HG02840 (cell line): Measurements from ENCODE around the gene KDM3B.

Source experiments
- ATAC-seq: cut with Tn5 transposase; IDR thresholded peaks from one replicate; pipeline ENCODE4 v1.9.1; 2021; ENCODE audit warnings: mild to moderate bottlenecking, moderate library complexity, moderate number of reproducible peaks; ENCODE audit not compliant: unreplicated experiment, low FRiP score

KDM3B gene

DNA sequence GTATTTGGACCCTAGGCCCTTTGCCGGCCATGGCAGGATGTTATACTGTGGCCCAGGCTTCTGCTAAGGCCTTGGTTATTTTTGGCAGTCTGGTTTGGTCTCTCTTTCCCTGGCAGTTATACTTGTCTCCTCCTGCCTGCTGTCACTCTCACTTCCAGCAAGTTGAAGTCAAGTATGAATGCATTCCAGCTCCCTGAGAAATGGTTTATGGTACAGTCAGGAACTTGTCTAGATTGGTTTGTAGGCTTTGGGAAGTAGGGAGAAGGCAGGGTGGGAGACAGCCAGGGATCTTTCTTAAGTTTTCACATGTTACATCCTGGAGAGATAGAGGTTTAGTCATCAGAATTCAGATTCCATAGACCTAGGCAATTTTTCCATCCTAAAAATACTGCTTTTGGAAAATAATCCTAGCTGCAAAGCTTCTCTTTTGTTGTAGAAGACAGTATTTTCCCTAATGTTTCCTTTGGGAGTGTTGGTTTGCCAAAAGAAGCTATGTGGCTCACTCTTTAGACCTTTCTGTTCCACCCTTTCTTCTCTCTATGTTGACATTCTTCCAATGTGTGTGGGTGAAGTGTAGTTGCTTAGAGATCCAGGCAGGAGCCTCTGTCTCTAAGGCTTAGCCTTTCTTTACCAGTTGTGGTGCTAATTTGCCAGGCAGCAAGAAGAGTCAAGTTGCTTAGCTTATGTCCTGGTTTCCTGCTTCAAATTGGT, 2.5 kb upstream of the KDM3B start:
- ATAC-seq: no peak

DNA sequence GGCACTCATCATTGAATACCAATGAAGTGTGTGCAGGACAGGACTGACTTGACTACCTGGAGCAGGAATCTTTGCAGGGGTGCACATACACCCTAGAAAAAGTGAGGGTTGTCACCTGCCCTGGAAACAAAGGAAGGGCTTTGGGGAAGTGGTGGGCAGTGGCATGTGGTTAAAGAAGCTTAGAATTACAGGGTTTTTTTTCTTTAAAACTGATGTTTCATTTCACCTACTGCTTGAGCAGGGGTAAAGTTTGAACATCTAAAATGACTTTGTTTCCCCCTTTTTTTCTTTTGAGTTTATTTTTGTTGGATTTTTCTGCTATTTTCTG, 2.0 kb upstream of the KDM3B start:
- no peak for ATAC-seq

- ATAC-seq: no peak
These were observed 1.4 kb upstream of the KDM3B start for GRCh38 chr5:138351056-138351455.

DNA sequence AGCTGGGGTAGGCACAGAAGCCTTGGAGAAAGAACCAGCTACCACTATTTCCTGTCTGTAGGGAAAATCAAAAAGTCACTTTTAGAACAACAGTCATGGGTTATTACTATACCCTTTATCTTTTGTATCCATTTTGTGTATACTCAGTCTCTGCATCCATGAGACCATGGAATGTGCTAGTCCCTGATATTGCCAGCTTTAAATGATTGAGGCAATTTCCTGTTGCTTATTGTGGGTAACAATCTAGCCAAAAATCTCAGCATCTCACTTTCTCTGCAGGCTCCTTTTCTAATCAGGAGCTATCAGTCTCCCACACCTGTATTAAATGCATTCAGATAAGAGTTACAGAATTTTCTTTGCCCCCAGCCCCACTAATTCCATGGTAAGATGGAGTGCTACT, 968 bp upstream of the KDM3B start:
- no peak for ATAC-seq

DNA sequence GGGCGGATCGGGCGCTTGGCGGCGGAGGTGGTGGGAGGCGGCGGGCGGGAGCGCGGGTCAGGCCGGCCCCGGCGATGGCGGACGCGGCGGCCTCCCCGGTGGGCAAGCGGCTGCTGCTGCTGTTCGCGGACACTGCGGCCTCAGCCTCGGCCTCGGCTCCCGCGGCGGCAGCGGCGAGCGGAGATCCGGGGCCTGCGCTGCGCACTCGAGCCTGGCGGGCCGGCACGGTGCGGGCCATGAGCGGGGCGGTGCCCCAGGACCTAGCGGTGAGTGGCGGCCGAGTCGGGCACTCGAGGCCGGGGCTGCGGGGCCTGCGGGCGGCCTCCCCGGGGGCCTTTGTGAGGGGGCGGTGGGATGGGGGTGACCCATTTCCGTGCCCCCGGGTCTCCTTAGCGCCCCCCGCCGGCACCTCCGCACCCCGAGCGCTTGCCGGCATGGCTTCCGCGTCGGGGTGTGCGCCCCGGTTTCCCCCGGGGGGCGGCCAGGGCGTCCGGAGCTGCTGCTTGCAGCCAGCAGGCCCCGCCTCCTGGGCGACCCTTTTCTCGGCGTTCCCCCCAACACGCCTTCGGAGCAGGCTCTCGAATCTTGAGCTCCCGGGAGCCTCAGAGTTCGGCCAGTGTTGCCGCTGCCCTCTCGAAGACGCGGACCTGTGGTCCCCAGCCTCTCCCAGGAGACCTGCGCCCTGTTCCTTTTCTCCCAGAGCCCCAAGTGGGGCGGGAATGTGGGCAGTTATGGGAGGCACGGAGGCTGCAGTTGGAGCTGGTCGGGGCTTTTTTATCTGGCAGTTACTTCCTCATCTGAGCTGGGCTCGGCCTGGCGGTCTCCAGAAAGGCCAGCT, 456 bp downstream of the KDM3B start:
- peak; percentile 42 for ATAC-seq

- no peak for ATAC-seq
These were observed 1.1 kb downstream of the KDM3B start for GRCh38 chr5:138353560-138354080.

GRCh38 chr5:138354387-138354786, 1.9 kb downstream of the KDM3B start:
- ATAC-seq: no peak

DNA sequence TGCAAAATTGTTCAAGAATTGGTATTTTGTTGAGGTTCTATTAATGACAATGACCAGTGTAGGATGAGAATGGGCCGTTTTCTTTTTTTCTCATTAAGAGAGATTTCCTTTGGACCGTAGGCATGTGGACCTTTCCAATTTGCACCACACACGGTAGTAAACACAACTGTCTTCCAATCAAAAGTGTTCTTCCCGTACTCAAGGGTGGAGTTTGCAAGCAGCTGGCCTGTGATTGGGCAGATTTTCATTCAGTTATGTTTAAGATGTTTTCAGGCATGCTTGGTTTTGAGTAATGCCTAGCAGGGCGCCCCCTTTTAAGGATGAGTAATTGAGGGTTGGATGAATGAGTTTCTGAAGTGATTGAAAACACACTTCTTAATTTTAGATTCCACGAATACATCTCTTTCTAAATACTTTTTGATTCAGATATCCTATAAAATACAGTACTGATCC, 2.5 kb downstream of the KDM3B start:
- no peak for ATAC-seq

- no peak for ATAC-seq
These were observed 7.1 kb downstream of the KDM3B start for GRCh38 chr5:138359621-138360020.

DNA sequence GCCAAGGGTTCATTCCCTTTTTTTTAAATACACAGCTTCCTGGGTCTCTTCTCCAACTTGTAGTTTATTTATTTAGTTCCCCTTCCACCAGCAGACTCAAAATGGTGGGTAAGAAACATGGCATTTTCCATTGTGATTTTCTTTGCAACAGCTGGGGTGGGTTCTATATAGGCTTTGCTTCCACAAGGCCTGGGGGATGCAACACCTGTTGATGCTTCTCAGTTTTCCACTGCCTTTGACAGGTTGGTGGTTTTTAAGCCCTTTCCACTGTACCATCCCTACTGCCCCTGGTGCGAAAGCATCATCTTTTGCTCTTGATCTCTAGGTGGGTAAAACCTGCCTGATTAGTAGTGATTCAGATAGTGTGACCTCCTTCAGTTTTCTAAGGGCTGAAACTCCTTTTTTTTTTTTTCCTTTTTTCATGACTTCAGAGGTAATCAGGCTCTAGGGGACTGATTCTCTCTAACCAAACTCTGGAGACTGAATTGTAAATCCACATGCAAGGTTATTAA, 8.5 kb downstream of the KDM3B start:
- no peak for ATAC-seq

DNA sequence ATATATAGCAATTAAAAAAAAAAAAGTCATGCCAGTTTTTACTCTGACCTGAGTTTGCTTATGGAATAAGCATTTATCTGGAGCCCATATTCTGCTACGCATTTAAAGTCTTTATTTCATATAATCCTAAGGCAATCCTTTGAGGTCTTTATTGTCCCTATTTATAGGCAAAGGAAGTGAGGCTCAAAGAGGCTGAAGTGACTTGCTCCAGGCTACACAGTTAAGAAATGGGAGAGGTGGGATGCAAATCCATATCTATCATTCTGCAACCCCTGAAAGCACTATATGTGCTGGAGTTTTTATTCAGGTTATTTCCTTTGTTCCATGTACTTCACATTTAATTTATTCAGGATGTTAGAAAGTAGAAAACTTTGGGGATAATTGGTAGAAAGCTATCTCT, 12.1 kb downstream of the KDM3B start:
- ATAC-seq: no peak

DNA sequence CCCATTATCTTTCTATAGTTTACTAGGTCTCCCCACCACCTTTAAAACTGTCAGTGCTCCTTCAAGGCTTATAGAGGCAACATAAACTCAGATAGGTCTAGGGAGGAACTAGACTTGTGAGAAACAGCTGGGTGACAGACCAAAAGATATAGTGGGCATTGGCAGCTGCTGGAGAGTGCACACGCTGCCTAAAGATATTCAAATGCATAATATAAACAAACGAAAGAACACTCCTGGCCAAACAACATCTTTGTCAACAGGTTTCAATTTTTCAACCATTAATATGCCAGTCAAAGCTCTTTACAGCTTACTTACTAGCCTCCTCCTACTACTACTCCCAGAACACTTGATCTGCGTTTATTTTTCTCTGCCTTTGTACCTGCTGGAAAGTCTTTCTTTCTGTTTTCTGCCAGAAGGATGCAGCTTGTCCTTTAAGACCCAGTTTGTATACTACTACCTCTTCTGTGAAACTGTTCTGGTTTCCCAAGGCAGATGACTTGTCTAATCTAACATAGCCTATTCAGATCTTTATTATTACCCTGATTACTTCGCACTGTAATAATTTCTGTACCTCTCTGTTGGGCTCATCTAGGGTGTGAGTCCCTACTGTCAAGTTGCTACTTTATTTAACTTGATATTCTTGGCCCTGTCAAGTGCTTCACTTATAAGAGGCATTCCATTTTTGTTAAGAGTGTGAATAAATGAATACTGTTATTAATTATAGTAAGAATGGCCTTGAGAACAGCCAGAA, 14.3 kb downstream of the KDM3B start:
- no peak for ATAC-seq

GRCh38 chr5:138369261-138369660, 16.8 kb downstream of the KDM3B start:
- no peak for ATAC-seq

DNA sequence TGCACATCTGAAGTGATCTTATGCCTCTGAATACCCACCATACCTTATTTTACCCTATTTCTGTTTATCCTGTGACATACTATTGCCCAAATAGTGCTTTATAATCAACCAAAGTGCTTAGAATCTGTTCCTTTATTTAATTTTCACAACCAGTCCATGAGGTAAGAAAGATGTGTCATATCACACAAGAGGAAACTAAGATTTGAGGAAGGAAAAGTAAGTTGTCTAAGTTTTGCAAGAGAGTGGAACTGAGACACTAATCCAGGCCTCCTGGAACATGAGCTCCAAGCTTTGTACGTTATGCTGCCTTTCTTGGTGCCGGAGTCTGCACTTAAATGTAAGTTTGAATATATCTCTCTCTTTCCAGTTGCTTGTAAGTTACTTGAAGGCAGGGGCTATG, 17.2 kb downstream of the KDM3B start:
- ATAC-seq: no peak

DNA sequence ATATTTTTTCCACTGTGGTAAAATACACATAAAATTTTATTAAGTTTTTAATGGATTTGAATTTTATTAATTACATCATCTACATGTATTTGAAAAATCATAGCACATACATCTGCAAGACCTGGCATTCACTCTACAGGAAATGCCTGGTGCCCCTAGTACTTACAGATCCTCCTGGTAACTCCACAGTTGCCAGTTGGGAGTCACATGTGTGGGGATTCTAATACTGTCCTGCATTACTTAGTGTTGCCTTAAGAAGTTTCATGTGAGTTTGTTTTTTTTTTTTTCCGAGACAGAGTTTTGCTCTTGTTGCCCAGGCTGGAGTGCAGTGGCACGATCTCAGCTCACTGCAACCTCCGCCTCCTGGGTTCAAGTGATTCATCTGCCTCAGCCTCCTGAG, 18.1 kb downstream of the KDM3B start:
- ATAC-seq: no peak

DNA sequence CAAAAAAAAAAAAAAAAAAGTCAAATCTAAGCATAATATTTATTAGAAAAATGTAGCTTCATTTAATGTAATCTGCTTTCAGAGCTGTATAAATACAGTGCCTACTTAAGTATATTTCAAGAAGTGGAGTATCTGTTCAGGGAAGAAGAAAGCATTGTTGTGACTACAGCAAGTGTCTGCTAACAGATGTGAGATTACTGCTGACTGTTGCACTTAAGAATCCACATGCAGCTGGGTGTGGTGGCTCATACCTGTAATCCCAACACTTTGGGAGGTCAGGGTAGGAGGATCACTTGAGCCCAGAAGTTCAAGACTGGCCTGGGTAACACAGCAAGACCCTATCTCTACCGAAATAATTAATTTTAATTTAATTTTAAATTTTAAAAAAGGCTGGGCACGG, 19.0 kb downstream of the KDM3B start:
- ATAC-seq: no peak

GRCh38 chr5:138372225-138372624, 19.7 kb downstream of the KDM3B start:
- ATAC-seq: no peak

- no peak for ATAC-seq
These were observed 20.2 kb downstream of the KDM3B start for GRCh38 chr5:138372653-138373052.

DNA sequence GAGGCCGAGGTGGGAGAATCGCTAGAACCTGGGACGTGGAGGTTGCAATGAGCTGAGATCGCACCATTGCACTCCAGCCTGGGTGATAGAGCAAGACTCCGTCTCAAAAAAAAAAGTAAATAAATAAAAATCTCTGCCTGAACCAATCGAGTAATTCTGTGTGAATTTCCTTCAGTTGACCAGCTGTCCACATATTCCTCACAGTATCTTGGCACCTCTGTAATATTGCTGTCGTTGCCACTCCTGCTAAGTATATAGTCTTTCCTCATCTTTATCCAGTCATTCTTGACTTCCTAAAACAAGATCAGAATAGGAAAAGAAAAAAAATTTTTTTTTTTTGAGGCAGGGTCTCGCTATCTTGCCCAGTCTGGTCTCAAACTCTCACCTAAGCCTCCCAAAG, 29.9 kb downstream of the KDM3B start:
- no peak for ATAC-seq

- no peak for ATAC-seq
These were observed 33.2 kb downstream of the KDM3B start for GRCh38 chr5:138385660-138386059.

- no peak for ATAC-seq
These were observed 33.8 kb downstream of the KDM3B start for GRCh38 chr5:138386290-138386689.
